ENCODE results near the gene GLB1L.

The GLB1L gene

GRCh38 chr2:219284501-219285372 lies 39.5 kb upstream of the GLB1L start:
- no peak for DNase-seq (ENCODE audit: low read depth, low spot score)
- Histone ChIP-seq H3K9me3 (ENCODE audit: low read depth, low read length) (no peaks in the 10 kb centered on the region), H3K4me3 (no peak overlapping the region), H3K27ac (no peak overlapping the region), H3K36me3 (ENCODE audit: insufficient read depth, low read length) (peaks cover 4% of the 10 kb centered on the region; the same call in 1 of the 2 replicates), H3K9ac (ENCODE audit: insufficient read length) (no peak overlapping the region)
- no peak for TF ChIP-seq FOXP2 (optimal IDR thresholded peaks at IDR 0.05; ENCODE audit: control extremely low read depth, extremely low read length, insufficient read depth)
- no peak for TF ChIP-seq POLR2AphosphoS5 (IDR thresholded peaks at IDR 0.05; ENCODE audit: borderline replicate concordance, low read depth, low read length)

- TF ChIP-seq FOXP2 (optimal IDR thresholded peaks at IDR 0.05; ENCODE audit: control extremely low read depth, extremely low read length, insufficient read depth) (no peak), POLR2AphosphoS5 (IDR thresholded peaks at IDR 0.05; ENCODE audit: borderline replicate concordance, low read depth, low read length) (no peak), EZH2 (IDR thresholded peaks at IDR 0.05) (no peak)
- Histone ChIP-seq H3K9ac (ENCODE audit: insufficient read length) (no peak overlapping the region), H3K36me3 (ENCODE audit: insufficient read depth, low read length) (peaks cover 4% of the 10 kb centered on the region; the same call in 1 of the 2 replicates), H3K9me3 (ENCODE audit: low read depth, low read length) (no peaks in the 10 kb centered on the region), H3K27ac (no peak overlapping the region), H3K4me3 (no peak overlapping the region)
- DNase-seq (ENCODE audit: low read depth, low spot score), result no peak
Measured at GRCh38 chr2:219282943-219283581, 37.8 kb upstream of the GLB1L start.

- TF ChIP-seq FOXP2 (optimal IDR thresholded peaks at IDR 0.05; ENCODE audit: control extremely low read depth, extremely low read length, insufficient read depth), result no peak
- no peak for TF ChIP-seq EZH2 (IDR thresholded peaks at IDR 0.05)
- TF ChIP-seq POLR2AphosphoS5 (IDR thresholded peaks at IDR 0.05; ENCODE audit: borderline replicate concordance, low read depth, low read length), result no peak
- Histone ChIP-seq H3K9ac (ENCODE audit: insufficient read length) (no peak overlapping the region), H3K9me3 (ENCODE audit: low read depth, low read length) (no peaks in the 10 kb centered on the region), H3K36me3 (ENCODE audit: insufficient read depth, low read length) (peaks cover 4% of the 10 kb centered on the region; the same call in 1 of the 2 replicates), H3K27ac (no peak overlapping the region), H3K4me3 (no peak overlapping the region)
- no peak for DNase-seq (ENCODE audit: low read depth, low spot score)
Measured at GRCh38 chr2:219282375-219282774, 37.1 kb upstream of the GLB1L start.

GRCh38 chr2:219281588-219281987 lies 36.3 kb upstream of the GLB1L start:
- no peak overlapping the region for H3K9ac ChIP-seq (ENCODE audit: insufficient read length)
- no peak for DNase-seq (ENCODE audit: low read depth, low spot score)
- H3K36me3 ChIP-seq (ENCODE audit: insufficient read depth, low read length), result peaks cover 4% of the 10 kb centered on the region; the same call in 1 of the 2 replicates
- TF ChIP-seq POLR2AphosphoS5 (IDR thresholded peaks at IDR 0.05; ENCODE audit: borderline replicate concordance, low read depth, low read length), result no peak
- TF ChIP-seq EZH2 (IDR thresholded peaks at IDR 0.05), result no peak
- no peak for TF ChIP-seq FOXP2 (optimal IDR thresholded peaks at IDR 0.05; ENCODE audit: control extremely low read depth, extremely low read length, insufficient read depth)
- H3K27ac ChIP-seq, result no peak overlapping the region
- H3K4me3 ChIP-seq, result no peak overlapping the region
- no peaks in the 10 kb centered on the region for H3K9me3 ChIP-seq (ENCODE audit: low read depth, low read length)

- Histone ChIP-seq H3K27ac (no peak overlapping the region), H3K9ac (ENCODE audit: insufficient read length) (no peak overlapping the region), H3K4me3 (no peak overlapping the region), H3K9me3 (ENCODE audit: low read depth, low read length) (no peaks in the 10 kb centered on the region), H3K36me3 (ENCODE audit: insufficient read depth, low read length) (peaks cover 4% of the 10 kb centered on the region; the same call in 1 of the 2 replicates)
- DNase-seq (ENCODE audit: low read depth, low spot score), result no peak
- no peak for TF ChIP-seq FOXP2 (optimal IDR thresholded peaks at IDR 0.05; ENCODE audit: control extremely low read depth, extremely low read length, insufficient read depth)
- no peak for TF ChIP-seq POLR2AphosphoS5 (IDR thresholded peaks at IDR 0.05; ENCODE audit: borderline replicate concordance, low read depth, low read length)
- TF ChIP-seq EZH2 (IDR thresholded peaks at IDR 0.05), result no peak
Measured at GRCh38 chr2:219280651-219281050, 35.4 kb upstream of the GLB1L start.

GRCh38 chr2:219279916-219280516 lies 34.8 kb upstream of the GLB1L start:
- DNase-seq (ENCODE audit: low read depth, low spot score), result no peak
- H3K36me3 ChIP-seq (ENCODE audit: insufficient read depth, low read length), result peaks cover 4% of the 10 kb centered on the region; the same call in 1 of the 2 replicates
- no peak for TF ChIP-seq EZH2 (IDR thresholded peaks at IDR 0.05)
- TF ChIP-seq POLR2AphosphoS5 (IDR thresholded peaks at IDR 0.05; ENCODE audit: borderline replicate concordance, low read depth, low read length), result no peak
- TF ChIP-seq FOXP2 (optimal IDR thresholded peaks at IDR 0.05; ENCODE audit: control extremely low read depth, extremely low read length, insufficient read depth), result no peak
- H3K4me3 ChIP-seq, result peak overlapping the region; percentile 83
- peak overlapping the region; percentile 73 for H3K9ac ChIP-seq (ENCODE audit: insufficient read length)
- no peaks in the 10 kb centered on the region for H3K9me3 ChIP-seq (ENCODE audit: low read depth, low read length)
- H3K27ac ChIP-seq, result peak overlapping the region; percentile 58; the same call in 1 of the 2 replicates

- Histone ChIP-seq H3K4me3 (peak within 1 kb of the TSS; percentile 83), H3K9ac (ENCODE audit: insufficient read length) (peak within 1 kb of the TSS; percentile 73), H3K27ac (peak within 1 kb of the TSS; percentile 89), H3K36me3 (ENCODE audit: insufficient read depth, low read length) (peaks cover 4% of the 10 kb centered on the region; the same call in 1 of the 2 replicates), H3K9me3 (ENCODE audit: low read depth, low read length) (no peaks in the 10 kb centered on the region)
- TF ChIP-seq POLR2AphosphoS5 (IDR thresholded peaks at IDR 0.05; ENCODE audit: borderline replicate concordance, low read depth, low read length) (no peak; the same call in 1 of the 2 replicates), FOXP2 (optimal IDR thresholded peaks at IDR 0.05; ENCODE audit: control extremely low read depth, extremely low read length, insufficient read depth) (peak; percentile 91)
- peak; percentile 79 for DNase-seq (ENCODE audit: low read depth, low spot score)
Measured at GRCh38 chr2:219279151-219279915, 34.1 kb upstream of the GLB1L start, which contains the start of gene DNAJB2. DNAJB2 (plus strand) TSS chr2:219279366; CDS start chr2:219279834, 468 bp downstream.
